Astrocyte of the cerebellum (primary cell): ENCODE results near the gene GSG1.

Source experiments
- DNase-seq: peaks from one replicate; pipeline ENCODE4 v3.0.0-alpha.2; 2011; ENCODE audit warnings: low read depth
- H3K4me3 ChIP-seq: 2 replicates; pipeline ENCODE4 v1.5.1; 2011; ENCODE audit warnings: mild to moderate bottlenecking, low read depth, low read length, moderate library complexity
- CTCF ChIP-seq: IDR thresholded peaks from 2 replicates; pipeline ENCODE4 v1.5.1; 2012; ENCODE audit warnings: low read length, low read depth, moderate library complexity, mild to moderate bottlenecking; ENCODE audit errors: missing control alignments
- in situ Hi-C: cut with HindIII; loops from 2 replicates; pipeline ENCODE4 v1.10.0; 2017; ENCODE audit warnings: low sequenced_read_pairs

The GSG1 gene

GRCh38 chr12:13114251-13115052 is 11.0 kb upstream of the GSG1 start:
- no peak for DNase-seq
- in situ Hi-C loops, result no loop called here
- no peak overlapping the region for H3K4me3 ChIP-seq
- no peak for TF ChIP-seq CTCF

- DNase-seq, result no peak
- no peak for TF ChIP-seq CTCF
- in situ Hi-C loops, result no loop called here
- no peak overlapping the region for H3K4me3 ChIP-seq
These were observed 9.5 kb upstream of the GSG1 start for GRCh38 chr12:13112968-13113367.

- TF ChIP-seq CTCF, result no peak
- in situ Hi-C loops, result no loop called here
- H3K4me3 ChIP-seq, result no peak overlapping the region
- no peak for DNase-seq
These were observed 3.2 kb upstream of the GSG1 start for GRCh38 chr12:13106666-13107065.

GRCh38 chr12:13105781-13106180 is 2.3 kb upstream of the GSG1 start:
- in situ Hi-C loops, result no loop called here
- no peak for DNase-seq
- no peak for TF ChIP-seq CTCF
- H3K4me3 ChIP-seq, result no peak overlapping the region

- DNase-seq, result no peak
- H3K4me3 ChIP-seq, result no peak overlapping the region
- in situ Hi-C loops, result no loop called here
- no peak for TF ChIP-seq CTCF
These were observed 942 bp upstream of the GSG1 start for GRCh38 chr12:13104409-13104808.

- in situ Hi-C loops, result no loop called here
- no peak for DNase-seq
- H3K4me3 ChIP-seq, result no peak overlapping the region
- TF ChIP-seq CTCF, result no peak
These were observed 839 bp downstream of the GSG1 start for GRCh38 chr12:13102461-13103195.
